BLaER1 treated with 17β-estradiol and CSF1 and Interleukin-3, amounts not matched to agents 10 nM and 100 nM (cell line): ENCODE data around the gene RANGAP1.

ENCODE experiments used
- H3K27ac ChIP-seq, 11 experiments: shearing (Covaris generic); formaldehyde crosslinking; 2 replicates each; pipeline ENCODE4 v1.8.1; 2022
- H3K27me3 ChIP-seq, 11 experiments: shearing (Covaris generic); formaldehyde crosslinking; 2 replicates each; pipeline ENCODE4 v1.8.1; 2022
- H3K36me3 ChIP-seq, 11 experiments: shearing (Covaris generic); formaldehyde crosslinking; 2 replicates each; pipeline ENCODE4 v1.8.1; 2022
- H3K4me1 ChIP-seq, 10 experiments: shearing (Covaris generic); formaldehyde crosslinking; 2 replicates each; pipeline ENCODE4 v1.8.1; 2022
- H3K4me2 ChIP-seq, 11 experiments: shearing (Covaris generic); formaldehyde crosslinking; 2 replicates each; pipeline ENCODE4 v1.8.1; 2022
- H3K4me3 ChIP-seq, 10 experiments: shearing (Covaris generic); formaldehyde crosslinking; 2 replicates each; pipeline ENCODE4 v1.8.1; 2022
- H3K9ac ChIP-seq, 11 experiments: shearing (Covaris generic); formaldehyde crosslinking; 2 replicates each; pipeline ENCODE4 v1.8.1; 2022
- H3K9me3 ChIP-seq, 11 experiments: shearing (Covaris generic); formaldehyde crosslinking; replicated peaks in 1 of 11; 2 replicates each; pipeline ENCODE4 v1.8.1; 2022
- H4K20me1 ChIP-seq, 11 experiments: shearing (Covaris generic); formaldehyde crosslinking; 2 replicates each; pipeline ENCODE4 v1.8.1; 2022
- Cebpa-rat ChIP-seq, 11 experiments: shearing (Covaris generic); IDR thresholded peaks; 2 replicates each; pipeline ENCODE4 v1.8.1; 2022

The RANGAP1 gene

DNA sequence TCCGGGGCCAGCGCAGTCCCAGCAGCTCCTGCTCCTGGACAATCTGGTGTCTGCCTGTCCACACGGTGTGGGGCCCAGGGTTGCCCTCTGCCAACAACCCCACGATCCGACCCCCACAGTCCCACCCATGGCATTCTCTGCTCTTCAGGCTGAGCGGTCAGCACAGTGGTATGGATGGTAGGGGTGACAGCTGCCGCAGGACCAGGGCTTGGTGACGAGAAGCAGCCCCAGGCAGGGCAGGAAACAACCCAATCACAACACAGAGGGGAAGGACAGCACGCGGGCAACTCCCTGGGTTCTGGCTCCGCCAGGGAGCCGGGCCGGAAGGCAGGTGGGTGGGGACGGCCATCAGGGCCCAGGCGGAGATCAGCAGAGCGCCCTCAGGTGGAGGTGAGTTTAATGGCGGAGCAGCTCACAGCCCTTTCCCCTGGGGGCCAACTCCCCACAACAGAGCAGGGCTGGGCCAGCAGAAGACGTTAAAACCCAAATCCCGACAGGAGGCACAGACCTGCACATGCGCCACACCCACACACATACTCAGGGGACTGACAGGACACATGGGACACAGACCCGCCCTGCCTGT, 40.0 kb downstream of the RANGAP1 start:
- H3K4me2 ChIP-seq = no peak overlapping the region
- TF ChIP-seq Cebpa-rat (IDR thresholded peaks at IDR 0.05) = no peak

DNA sequence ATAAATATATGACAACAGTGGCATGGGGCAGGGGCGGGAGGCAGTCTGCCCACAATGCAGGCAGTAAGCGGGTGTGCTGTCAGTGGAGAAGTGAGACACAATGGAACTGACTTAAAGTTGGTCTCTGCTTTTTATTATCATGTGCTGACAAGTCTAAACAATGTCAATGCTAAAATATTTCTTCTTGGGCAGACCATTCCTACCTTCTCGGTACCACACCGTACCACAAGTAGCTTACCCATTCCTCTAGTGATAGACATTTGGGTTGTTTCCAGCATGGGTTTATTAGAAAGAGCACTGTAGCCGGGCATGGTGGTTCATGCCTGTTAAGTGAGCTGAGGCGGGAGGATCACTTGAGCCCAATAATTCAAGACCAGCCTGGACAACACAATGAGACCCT, 42.6 kb downstream of the RANGAP1 start:
- TF ChIP-seq Cebpa-rat (IDR thresholded peaks at IDR 0.05) = no peak
- peaks cover 0 to 56% (median 22%) of the 10 kb centered on the region in 11 experiments; a peak in 13 of 22 replicates for H4K20me1 ChIP-seq
- no peaks in the 10 kb centered on the region for H3K9me3 ChIP-seq
- no peak overlapping the region for H3K9ac ChIP-seq
- no peaks in the 10 kb centered on the region for H3K27me3 ChIP-seq
- peaks cover 26 to 60% (median 38%) of the 10 kb centered on the region in 11 experiments for H3K36me3 ChIP-seq
- no peak overlapping the region for H3K4me2 ChIP-seq
- no peak overlapping the region for H3K27ac ChIP-seq
- peaks cover 0 to 11% (median 7%) of the 10 kb centered on the region in 10 experiments; a peak in 17 of 20 replicates for H3K4me1 ChIP-seq
- no peak overlapping the region for H3K4me3 ChIP-seq

More for the DNA sequence above, 40.0 kb downstream of the RANGAP1 start:
- H3K9ac ChIP-seq = no peak overlapping the region
- H3K36me3 ChIP-seq = peaks cover 53 to 87% (median 65%) of the 10 kb centered on the region in 11 experiments
- H4K20me1 ChIP-seq = peaks cover 0 to 68% (median 35%) of the 10 kb centered on the region in 11 experiments; a peak in 13 of 22 replicates
- no peak overlapping the region for H3K27ac ChIP-seq
- H3K4me3 ChIP-seq = no peak overlapping the region
- H3K4me1 ChIP-seq = peaks cover 0 to 7% (median 0%) of the 10 kb centered on the region in 10 experiments; a peak in 6 of 20 replicates
- H3K27me3 ChIP-seq = no peaks in the 10 kb centered on the region
- H3K9me3 ChIP-seq = no peaks in the 10 kb centered on the region

DNA sequence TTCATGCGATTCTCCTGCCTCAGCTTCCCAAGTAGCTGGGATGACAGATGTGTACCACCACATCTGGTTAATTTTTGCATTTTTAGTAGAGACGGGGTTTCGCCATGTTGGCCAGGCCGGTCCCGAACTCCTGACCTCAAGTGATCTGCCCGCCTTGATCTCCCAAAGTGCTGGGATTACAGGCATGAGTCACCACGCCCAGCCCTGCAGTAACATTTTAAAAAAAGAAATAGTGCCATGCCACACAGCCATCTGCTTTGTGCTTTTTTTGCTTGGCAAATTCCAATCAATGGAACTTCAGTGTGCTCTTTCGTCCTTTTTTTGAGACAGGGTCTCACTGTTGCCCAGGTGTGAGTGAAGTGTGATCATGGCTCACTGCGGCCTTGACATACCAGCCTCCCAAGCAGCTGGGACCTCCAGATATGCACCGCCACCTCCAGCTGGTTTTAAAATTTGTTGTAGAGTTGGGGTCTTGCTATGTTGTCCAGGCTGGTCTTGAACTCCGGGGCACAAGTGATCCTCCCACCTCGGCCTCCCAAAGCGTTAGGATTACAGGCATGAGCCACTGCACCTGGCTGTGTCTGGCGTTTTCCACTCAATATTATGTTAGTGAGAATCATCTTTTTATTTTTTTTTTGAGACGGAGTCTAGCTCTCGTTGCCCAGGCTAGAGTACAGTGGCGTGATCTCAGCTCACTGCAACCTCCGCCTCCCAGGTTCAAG, 43.4 kb downstream of the RANGAP1 start:
- Histone ChIP-seq H3K4me1 (peaks cover 0 to 18% (median 13%) of the 10 kb centered on the region in 10 experiments; a peak in 17 of 20 replicates), H3K9me3 (no peaks in the 10 kb centered on the region), H4K20me1 (peaks cover 0 to 48% (median 20%) of the 10 kb centered on the region in 11 experiments; a peak in 13 of 22 replicates), H3K4me3 (no peak overlapping the region), H3K9ac (no peak overlapping the region), H3K27me3 (no peaks in the 10 kb centered on the region), H3K4me2 (peak overlapping the region in 1 of 11 experiments; percentile 18; a peak in 1 of 22 replicates), H3K36me3 (peaks cover 19 to 52% (median 31%) of the 10 kb centered on the region in 11 experiments), H3K27ac (no peak overlapping the region)
- TF ChIP-seq Cebpa-rat (IDR thresholded peaks at IDR 0.05) = no peak

DNA sequence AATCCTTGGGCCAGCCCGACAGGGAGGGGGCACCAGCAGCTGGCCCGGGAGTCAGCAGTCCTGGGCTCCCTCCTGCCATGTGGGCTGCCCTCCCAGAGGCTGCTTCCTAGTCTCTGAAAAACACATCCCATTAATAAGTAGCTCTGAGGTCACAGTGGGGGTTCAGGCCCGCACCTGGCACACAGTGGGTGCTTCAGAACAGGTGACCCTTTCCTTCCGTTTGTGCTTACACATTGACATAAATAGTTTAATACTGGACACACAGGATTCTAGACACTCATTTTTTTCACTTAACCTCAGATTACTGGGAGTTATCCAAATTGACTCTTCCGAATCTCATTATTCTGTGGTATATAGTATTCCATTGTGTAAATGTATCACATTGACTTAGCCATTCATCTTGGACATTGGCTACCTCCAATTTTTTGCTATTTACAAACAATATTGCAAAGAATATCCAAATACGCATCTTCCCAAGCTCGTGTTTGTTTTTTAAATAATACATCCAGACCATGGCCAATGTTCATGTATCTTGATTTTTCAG, 44.8 kb downstream of the RANGAP1 start:
- Histone ChIP-seq H4K20me1 (peaks cover 0 to 50% (median 14%) of the 10 kb centered on the region in 11 experiments; a peak in 12 of 22 replicates), H3K4me2 (no peak overlapping the region), H3K4me1 (peaks cover 8 to 31% (median 24%) of the 10 kb centered on the region in 10 experiments), H3K27me3 (no peaks in the 10 kb centered on the region), H3K9me3 (no peaks in the 10 kb centered on the region), H3K27ac (no peak overlapping the region), H3K9ac (no peak overlapping the region), H3K36me3 (peaks cover 10 to 39% (median 20%) of the 10 kb centered on the region in 11 experiments), H3K4me3 (no peak overlapping the region)
- no peak for TF ChIP-seq Cebpa-rat (IDR thresholded peaks at IDR 0.05)

DNA sequence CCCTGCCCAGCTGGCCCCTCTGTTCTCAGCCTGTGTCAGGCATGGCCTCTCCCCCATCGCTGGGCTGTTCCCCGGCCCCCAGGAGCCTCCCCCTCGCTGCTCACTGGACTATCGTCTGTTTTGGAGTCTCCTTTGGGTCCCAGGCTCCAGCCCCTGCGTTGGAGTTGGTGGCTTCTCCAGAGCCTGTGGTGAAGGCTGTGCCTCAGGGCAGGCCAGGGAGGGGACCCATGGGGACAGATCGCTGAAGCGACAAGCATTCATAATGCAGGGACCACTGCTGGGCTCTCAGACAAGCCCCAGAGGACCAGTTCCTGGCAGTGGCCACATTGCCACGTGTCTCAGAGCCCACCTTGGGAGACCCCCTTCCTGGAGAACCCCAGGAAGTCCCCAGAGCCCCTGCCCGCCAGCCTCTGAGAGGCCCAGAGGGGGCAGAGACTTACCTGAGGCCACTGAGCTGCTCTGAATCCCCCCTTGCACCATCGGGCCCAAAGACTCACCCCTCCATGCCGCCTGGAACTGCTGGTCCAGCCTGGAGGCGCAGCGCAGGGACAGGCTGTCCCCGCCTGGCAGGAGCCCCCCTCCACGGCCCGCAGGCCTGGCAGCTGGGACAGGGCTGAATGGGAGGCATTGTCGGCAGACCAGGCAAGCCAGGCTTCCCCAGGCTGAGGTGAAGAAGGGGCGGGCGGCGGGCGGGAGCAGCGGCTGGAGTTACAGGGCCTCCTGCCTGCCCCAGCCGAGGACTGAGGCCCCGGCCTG, 45.4 kb downstream of the RANGAP1 start, which contains the start of gene CHADL:
Gene CHADL, minus strand, starts transcription at position 555 of the 756 bp plus-strand sequence. Its CDS starts 50 bp downstream, at position 505.
- Histone ChIP-seq H3K4me1 (peaks cover 8 to 31% (median 24%) of the 10 kb centered on the region in 10 experiments), H3K9me3 (no peaks in the 10 kb centered on the region), H3K36me3 (peaks cover 4 to 32% (median 14%) of the 10 kb centered on the region in 11 experiments; a peak in 19 of 22 replicates), H3K4me3 (no peak within 1 kb of the TSS), H4K20me1 (peaks cover 0 to 44% (median 8%) of the 10 kb centered on the region in 11 experiments; a peak in 10 of 22 replicates), H3K4me2 (no peak within 1 kb of the TSS), H3K27me3 (no peaks in the 10 kb centered on the region), H3K9ac (peak within 1 kb of the TSS in 2 of 11 experiments; percentile 6 to 24; a peak in 2 of 22 replicates), H3K27ac (no peak within 1 kb of the TSS; a peak in 1 of 22 replicates)
- TF ChIP-seq Cebpa-rat (IDR thresholded peaks at IDR 0.05) = no peak

DNA sequence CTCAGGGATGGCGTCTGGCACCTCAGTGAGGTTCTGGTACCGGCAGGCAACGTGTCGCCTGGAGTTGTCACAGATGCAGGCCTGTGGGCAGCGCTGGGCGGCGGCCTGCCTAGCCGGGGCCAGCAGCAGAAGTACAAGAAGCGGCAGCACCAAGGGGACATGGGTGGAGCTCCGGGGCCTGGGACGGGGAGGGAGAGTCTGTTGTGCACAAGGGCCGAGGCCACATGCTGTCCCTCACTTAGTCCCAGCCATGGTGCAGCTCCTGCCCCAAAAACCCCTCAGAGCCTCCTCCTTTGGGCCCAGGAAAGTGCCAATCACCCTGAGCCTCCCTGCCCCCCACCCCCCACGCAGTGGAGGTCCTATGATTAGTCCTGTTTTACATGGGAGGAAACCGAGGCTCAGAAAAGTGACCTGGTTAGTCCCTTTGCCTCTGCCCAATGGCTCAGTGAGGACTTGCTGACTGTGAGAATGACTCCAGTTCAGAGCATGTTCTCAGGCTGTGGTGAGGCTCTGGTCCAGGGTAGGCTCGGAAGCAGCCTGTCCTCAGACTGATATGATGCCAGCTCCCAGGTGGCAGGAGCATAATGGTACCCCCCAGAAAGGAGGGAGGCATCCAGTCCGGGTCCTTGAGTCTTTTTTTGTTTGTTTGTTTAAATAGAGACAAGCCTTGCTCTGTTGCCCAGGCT, 46.4 kb downstream of the RANGAP1 start:
- no peak overlapping the region for H3K4me2 ChIP-seq

GRCh38 chr22:41238570-41239442, 47.2 kb downstream of the RANGAP1 start:
- Histone ChIP-seq H3K4me2 (peak overlapping the region; percentile 83 to 100 (median 96); a peak in 20 of 22 replicates), H3K9me3 (no peaks in the 10 kb centered on the region), H3K27me3 (no peaks in the 10 kb centered on the region), H3K36me3 (peaks cover 0 to 15% (median 0%) of the 10 kb centered on the region in 11 experiments; a peak in 3 of 22 replicates), H3K27ac (peak overlapping the region in 5 of 11 experiments; percentile 67 to 74 (median 72); a peak in 8 of 22 replicates), H3K4me1 (peaks cover 8 to 31% (median 24%) of the 10 kb centered on the region in 10 experiments), H4K20me1 (peaks cover 0 to 30% (median 0%) of the 10 kb centered on the region in 11 experiments; a peak in 3 of 22 replicates), H3K4me3 (peak overlapping the region in 7 of 10 experiments; percentile 58 to 65 (median 62); a peak in 11 of 20 replicates), H3K9ac (peak overlapping the region in 10 of 11 experiments; percentile 68 to 81 (median 78); a peak in 17 of 22 replicates)
- no peak for TF ChIP-seq Cebpa-rat (IDR thresholded peaks at IDR 0.05)

More for the DNA sequence above, 46.4 kb downstream of the RANGAP1 start:
- Histone ChIP-seq H3K27ac (no peak overlapping the region), H3K9me3 (no peaks in the 10 kb centered on the region), H3K36me3 (peaks cover 0 to 23% (median 5%) of the 10 kb centered on the region in 11 experiments; a peak in 7 of 22 replicates), H3K27me3 (no peaks in the 10 kb centered on the region), H4K20me1 (peaks cover 0 to 35% (median 0%) of the 10 kb centered on the region in 11 experiments; a peak in 4 of 22 replicates), H3K9ac (peak overlapping the region in 1 of 11 experiments; percentile 24; a peak in 1 of 22 replicates), H3K4me1 (peaks cover 8 to 31% (median 24%) of the 10 kb centered on the region in 10 experiments), H3K4me3 (no peak overlapping the region)
- TF ChIP-seq Cebpa-rat (IDR thresholded peaks at IDR 0.05) = no peak
